Upper lobe of right lung (tissue), 1 donor: ENCODE data around the gene TYMP. TPM values are rescaled to one million over a fixed set of nuclear protein-coding genes. Genes with fewer than 3 reads are reported as not detected.

Experiments
- ATAC-seq: fragments of 200-7000 bp; cut with Tn5 transposase; one replicate; pipeline ENCODE4 v1.9.1; 2020; ENCODE audit warnings: mild to moderate bottlenecking, moderate library complexity
- DNase-seq: peaks from one replicate; pipeline ENCODE4 v3.0.0-alpha.2; 2020
- H3K27ac ChIP-seq: fragments of 200-600 bp; one replicate; pipeline ENCODE4 v1.8.0; 2022
- H3K27me3 ChIP-seq: fragments of 200-600 bp; one replicate; pipeline ENCODE4 v1.8.0; 2022; ENCODE audit warnings: mild to moderate bottlenecking
- H3K36me3 ChIP-seq: fragments of 200-600 bp; one replicate; pipeline ENCODE4 v1.8.0; 2022
- H3K4me1 ChIP-seq: fragments of 200-600 bp; one replicate; pipeline ENCODE4 v1.8.0; 2022
- H3K4me3 ChIP-seq: fragments of 200-600 bp; one replicate; pipeline ENCODE4 v1.8.0; 2022; ENCODE audit warnings: mild to moderate bottlenecking
- H3K9me3 ChIP-seq: fragments of 200-600 bp; one replicate; pipeline ENCODE4 v1.8.0; 2022
- CTCF ChIP-seq: fragments of 200-600 bp; IDR thresholded peaks from one replicate; pipeline ENCODE4 v1.8.0; 2022; ENCODE audit warnings: antibody characterized with exemption
- intact Hi-C: fragments of 100-400 bp; cut with DNase I; formaldehyde crosslinking; loops from one replicate; pipeline ENCODE4 v1.11.0; 2022
- total RNA-seq: library from RNA; stranded (reverse); fragmentation: NEBNext Ultra II Directional; extraction: Animal tissue kit (Norgen Biotek cat#: 25700); gene quantifications from one replicate; pipeline ENCODE4 v1.2.1, GENCODE V29; 2021
- donor health status: DM: no; HTN: yes; CAD: no; lungs with severe emphysema.

TYMP gene
- total RNA-seq, 1 donor from 2014 or later, result 122 TPM

GRCh38 chr22:50568626-50569025 lies 38.8 kb upstream of the TYMP start:
- no peak for TF ChIP-seq CTCF
- Histone ChIP-seq H3K9me3 (no peaks in the 10 kb centered on the region), H3K27ac (no peak overlapping the region), H3K4me3 (no peak overlapping the region), H3K27me3 (no peaks in the 10 kb centered on the region), H3K4me1 (peaks cover 4% of the 10 kb centered on the region), H3K36me3 (no peaks in the 10 kb centered on the region)
- no peak for ATAC-seq
- intact Hi-C loops, result no loop called here
- no peak for DNase-seq

- no peak overlapping the region for H3K27ac ChIP-seq
Measured at GRCh38 chr22:50567721-50568252, 38.0 kb upstream of the TYMP start.

GRCh38 chr22:50564289-50564688 lies 34.5 kb upstream of the TYMP start:
- no peak overlapping the region for H3K4me3 ChIP-seq
- H3K9me3 ChIP-seq, result no peaks in the 10 kb centered on the region
- H3K36me3 ChIP-seq, result no peaks in the 10 kb centered on the region
- DNase-seq (no peak), ATAC-seq (no peak)
- H3K27me3 ChIP-seq, result no peaks in the 10 kb centered on the region
- TF ChIP-seq CTCF, result no peak
- no peak overlapping the region for H3K27ac ChIP-seq
- peaks cover 10% of the 10 kb centered on the region for H3K4me1 ChIP-seq
- intact Hi-C loops, result no loop called here

More at GRCh38 chr22:50567721-50568252, 38.0 kb upstream of the TYMP start:
- H3K27me3 ChIP-seq, result no peaks in the 10 kb centered on the region
- TF ChIP-seq CTCF, result no peak
- H3K36me3 ChIP-seq, result no peaks in the 10 kb centered on the region
- peaks cover 10% of the 10 kb centered on the region for H3K4me1 ChIP-seq
- DNase-seq, result no peak
- H3K9me3 ChIP-seq, result no peaks in the 10 kb centered on the region
- ATAC-seq, result no peak
- H3K4me3 ChIP-seq, result no peak overlapping the region
- intact Hi-C loops, result no loop called here

DNA sequence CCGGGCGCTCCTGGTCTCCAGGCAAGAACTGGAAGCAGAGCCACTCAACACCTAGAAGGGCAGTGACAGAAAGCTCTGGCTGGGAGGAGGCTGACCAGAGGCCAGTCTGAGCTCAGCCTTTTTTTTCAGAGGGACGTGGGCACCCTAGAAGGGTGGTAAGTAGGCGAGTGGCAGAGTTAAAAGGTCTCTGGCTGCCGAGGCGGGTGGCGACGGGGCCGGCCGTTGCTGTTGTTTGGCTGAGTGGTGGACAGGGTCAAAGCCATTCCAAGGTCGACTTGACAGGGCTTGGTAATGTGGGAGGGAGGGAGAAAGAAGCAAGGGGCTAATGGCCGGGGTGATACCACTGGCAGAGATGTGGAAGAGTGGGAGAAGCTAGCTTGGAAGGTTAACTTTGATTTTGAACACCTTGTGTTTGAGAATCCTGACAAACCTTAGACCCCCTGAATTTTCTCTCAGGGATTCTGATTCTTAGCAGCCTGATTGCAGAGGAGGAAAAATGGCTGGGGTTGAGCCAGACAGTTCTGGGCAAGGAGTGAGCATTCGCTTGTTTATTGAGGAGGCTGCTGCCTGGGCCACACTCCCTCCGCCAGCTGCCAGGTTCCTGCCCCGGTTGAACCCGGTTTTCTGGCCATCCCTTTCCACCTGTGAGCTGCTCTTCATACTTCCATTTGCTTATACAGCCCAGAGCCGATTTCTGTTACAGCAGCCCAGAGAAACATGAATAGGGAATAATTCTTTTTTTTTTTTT lies 33.8 kb upstream of the TYMP start:
- peak overlapping the region; percentile 65 for H3K27ac ChIP-seq
- no peaks in the 10 kb centered on the region for H3K36me3 ChIP-seq
- ATAC-seq (peak; percentile 17), DNase-seq (no peak)
- peaks cover 10% of the 10 kb centered on the region for H3K4me1 ChIP-seq
- no peaks in the 10 kb centered on the region for H3K27me3 ChIP-seq
- H3K9me3 ChIP-seq, result no peaks in the 10 kb centered on the region
- intact Hi-C loops, result no loop called here
- no peak for TF ChIP-seq CTCF
- peak overlapping the region; percentile 71 for H3K4me3 ChIP-seq

GRCh38 chr22:50562523-50563412 lies 33.0 kb upstream of the TYMP start, which contains the start of gene SYCE3:
TSS of gene SYCE3 (minus strand) at chr22:50562919. CDS start at chr22:50556405, 6,514 bp downstream.
- no peaks in the 10 kb centered on the region for H3K9me3 ChIP-seq
- DNase-seq (peak; percentile 99), ATAC-seq (peak; percentile 98)
- H3K36me3 ChIP-seq, result no peaks in the 10 kb centered on the region
- H3K4me3 ChIP-seq, result peak within 1 kb of the TSS; percentile 71
- H3K4me1 ChIP-seq, result peaks cover 10% of the 10 kb centered on the region
- H3K27ac ChIP-seq, result peak within 1 kb of the TSS; percentile 65
- TF ChIP-seq CTCF, result peak; percentile 95
- H3K27me3 ChIP-seq, result no peaks in the 10 kb centered on the region
- intact Hi-C loops, result no loop called here
